ENCODE measurements around the gene RAB31. TPM values are rescaled to one million over a fixed set of nuclear protein-coding genes. Genes with fewer than 3 reads are reported as not detected.
"Not testable (repeated sequence)": the region's sequence is repeated elsewhere in the genome, so short reads cannot be mapped to it uniquely, and the experiment has no call there.

Gene RAB31
- total RNA-seq, 1 donor from 2014 or later = 44.2 TPM

GRCh38 chr18:9666548-9666947 lies 41.6 kb upstream of the RAB31 start:
- Histone ChIP-seq H3K4me3 (ENCODE audit: low read depth, low read length) (no peak overlapping the region), H3K36me3 (ENCODE audit: control insufficient read depth, insufficient read depth, low read length) (no peaks in the 10 kb centered on the region), H3K27me3 (ENCODE audit: control insufficient read depth, insufficient read depth, low read length) (no peaks in the 10 kb centered on the region)
- no peak for TF ChIP-seq CTCF (IDR thresholded peaks at IDR 0.05; ENCODE audit: insufficient read depth, low read length, poor library complexity, severe bottlenecking)
- no peak for DNase-seq (ENCODE audit: low read depth)

- no peaks in the 10 kb centered on the region for H3K27me3 ChIP-seq (ENCODE audit: control insufficient read depth, insufficient read depth, low read length)
- no peak for TF ChIP-seq CTCF (IDR thresholded peaks at IDR 0.05; ENCODE audit: insufficient read depth, low read length, poor library complexity, severe bottlenecking)
- no peak for DNase-seq (ENCODE audit: low read depth)
- no peak overlapping the region for H3K4me3 ChIP-seq (ENCODE audit: low read depth, low read length)
- H3K36me3 ChIP-seq (ENCODE audit: control insufficient read depth, insufficient read depth, low read length) = no peaks in the 10 kb centered on the region
Observed at GRCh38 chr18:9669016-9669415, 39.1 kb upstream of the RAB31 start.

- H3K36me3 ChIP-seq (ENCODE audit: control insufficient read depth, insufficient read depth, low read length) = no peaks in the 10 kb centered on the region
- no peak for DNase-seq (ENCODE audit: low read depth)
- TF ChIP-seq CTCF (IDR thresholded peaks at IDR 0.05; ENCODE audit: insufficient read depth, low read length, poor library complexity, severe bottlenecking) = no peak
- no peaks in the 10 kb centered on the region for H3K27me3 ChIP-seq (ENCODE audit: control insufficient read depth, insufficient read depth, low read length)
- no peak overlapping the region for H3K4me3 ChIP-seq (ENCODE audit: low read depth, low read length)
Observed at GRCh38 chr18:9671214-9671613, 36.9 kb upstream of the RAB31 start.

- no peak for TF ChIP-seq CTCF (IDR thresholded peaks at IDR 0.05; ENCODE audit: insufficient read depth, low read length, poor library complexity, severe bottlenecking)
Observed at GRCh38 chr18:9673296-9674251, 34.5 kb upstream of the RAB31 start.

GRCh38 chr18:9678216-9678615 lies 29.9 kb upstream of the RAB31 start:
- H3K4me3 ChIP-seq (ENCODE audit: low read depth, low read length); H3K36me3 ChIP-seq (ENCODE audit: control insufficient read depth, insufficient read depth, low read length); H3K27me3 ChIP-seq (ENCODE audit: control insufficient read depth, insufficient read depth, low read length); DNase-seq (ENCODE audit: low read depth): not testable (repeated sequence)

More at GRCh38 chr18:9673296-9674251, 34.5 kb upstream of the RAB31 start:
- DNase-seq (ENCODE audit: low read depth) = peak; percentile 99
- no peaks in the 10 kb centered on the region for H3K27me3 ChIP-seq (ENCODE audit: control insufficient read depth, insufficient read depth, low read length)
- H3K36me3 ChIP-seq (ENCODE audit: control insufficient read depth, insufficient read depth, low read length) = no peaks in the 10 kb centered on the region
- H3K4me3 ChIP-seq (ENCODE audit: low read depth, low read length) = no peak overlapping the region

GRCh38 chr18:9679125-9679524 lies 29.0 kb upstream of the RAB31 start:
- Histone ChIP-seq H3K36me3 (ENCODE audit: control insufficient read depth, insufficient read depth, low read length) (no peaks in the 10 kb centered on the region), H3K27me3 (ENCODE audit: control insufficient read depth, insufficient read depth, low read length) (no peaks in the 10 kb centered on the region), H3K4me3 (ENCODE audit: low read depth, low read length) (no peak overlapping the region)
- TF ChIP-seq CTCF (IDR thresholded peaks at IDR 0.05; ENCODE audit: insufficient read depth, low read length, poor library complexity, severe bottlenecking) = no peak
- DNase-seq (ENCODE audit: low read depth) = no peak
